GM12875 (cell line): ENCODE data around the gene MEGF6.

Experiments
- H3K4me3 ChIP-seq: one replicate; pipeline ENCODE4 v1.5.1; 2011; ENCODE audit warnings: low read depth, low read length, control low read depth
- TF ChIP-seq, protein P1 (sequence below): IDR thresholded peaks from 2 replicates; pipeline ENCODE4 v1.5.1; 2011; ENCODE audit warnings: low read depth, mild to moderate bottlenecking, control low read depth, inconsistent platforms, low read length, moderate library complexity, borderline replicate concordance; ENCODE audit not compliant: insufficient read depth

MEGF6 gene

DNA sequence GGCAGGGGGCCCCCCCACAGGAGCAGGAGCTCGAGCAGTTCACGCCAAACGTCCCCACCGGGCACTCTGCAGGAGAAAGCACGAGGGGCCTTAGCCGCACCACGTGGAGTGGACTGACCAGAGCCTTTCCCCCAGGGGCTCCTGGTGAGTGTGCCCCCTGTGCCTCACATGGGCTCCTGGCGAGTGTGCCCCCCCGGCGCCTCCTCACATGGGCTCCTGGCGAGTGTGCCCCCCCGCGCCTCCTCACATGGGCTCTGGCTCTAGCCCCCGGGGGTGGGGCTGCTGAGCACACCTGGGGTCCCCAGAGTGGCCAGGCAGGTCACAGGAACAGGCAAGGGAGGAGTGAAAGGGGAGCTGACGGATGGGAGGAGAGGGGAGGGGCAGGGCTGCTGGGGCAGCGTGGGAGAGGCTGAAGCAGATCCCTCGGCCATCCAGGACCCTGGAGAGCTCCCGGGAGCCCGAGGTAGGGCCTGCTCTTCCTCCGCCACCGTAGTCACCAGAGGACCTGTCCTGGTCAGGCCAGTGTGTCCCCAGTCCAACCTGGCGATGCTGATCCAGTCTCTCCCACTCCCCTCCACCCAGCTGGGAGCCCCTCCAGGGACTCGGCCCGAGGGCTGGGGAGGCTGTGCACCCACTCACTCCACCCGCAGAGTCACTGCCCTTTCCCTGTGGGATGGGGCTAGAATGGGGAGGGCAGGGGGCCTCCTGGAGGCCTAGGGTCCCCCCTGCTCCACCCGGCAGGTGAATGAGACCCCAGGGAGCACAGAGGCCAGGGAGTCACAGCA lies 109.3 kb downstream of the MEGF6 start:
- TF ChIP-seq, protein P1, sequence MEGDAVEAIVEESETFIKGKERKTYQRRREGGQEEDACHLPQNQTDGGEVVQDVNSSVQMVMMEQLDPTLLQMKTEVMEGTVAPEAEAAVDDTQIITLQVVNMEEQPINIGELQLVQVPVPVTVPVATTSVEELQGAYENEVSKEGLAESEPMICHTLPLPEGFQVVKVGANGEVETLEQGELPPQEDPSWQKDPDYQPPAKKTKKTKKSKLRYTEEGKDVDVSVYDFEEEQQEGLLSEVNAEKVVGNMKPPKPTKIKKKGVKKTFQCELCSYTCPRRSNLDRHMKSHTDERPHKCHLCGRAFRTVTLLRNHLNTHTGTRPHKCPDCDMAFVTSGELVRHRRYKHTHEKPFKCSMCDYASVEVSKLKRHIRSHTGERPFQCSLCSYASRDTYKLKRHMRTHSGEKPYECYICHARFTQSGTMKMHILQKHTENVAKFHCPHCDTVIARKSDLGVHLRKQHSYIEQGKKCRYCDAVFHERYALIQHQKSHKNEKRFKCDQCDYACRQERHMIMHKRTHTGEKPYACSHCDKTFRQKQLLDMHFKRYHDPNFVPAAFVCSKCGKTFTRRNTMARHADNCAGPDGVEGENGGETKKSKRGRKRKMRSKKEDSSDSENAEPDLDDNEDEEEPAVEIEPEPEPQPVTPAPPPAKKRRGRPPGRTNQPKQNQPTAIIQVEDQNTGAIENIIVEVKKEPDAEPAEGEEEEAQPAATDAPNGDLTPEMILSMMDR: no peak
- H3K4me3 ChIP-seq: no peak overlapping the region

- TF ChIP-seq, protein P1: no peak
- H3K4me3 ChIP-seq: no peak overlapping the region
These were observed 109.9 kb downstream of the MEGF6 start for GRCh38 chr1:3501437-3501836.

DNA sequence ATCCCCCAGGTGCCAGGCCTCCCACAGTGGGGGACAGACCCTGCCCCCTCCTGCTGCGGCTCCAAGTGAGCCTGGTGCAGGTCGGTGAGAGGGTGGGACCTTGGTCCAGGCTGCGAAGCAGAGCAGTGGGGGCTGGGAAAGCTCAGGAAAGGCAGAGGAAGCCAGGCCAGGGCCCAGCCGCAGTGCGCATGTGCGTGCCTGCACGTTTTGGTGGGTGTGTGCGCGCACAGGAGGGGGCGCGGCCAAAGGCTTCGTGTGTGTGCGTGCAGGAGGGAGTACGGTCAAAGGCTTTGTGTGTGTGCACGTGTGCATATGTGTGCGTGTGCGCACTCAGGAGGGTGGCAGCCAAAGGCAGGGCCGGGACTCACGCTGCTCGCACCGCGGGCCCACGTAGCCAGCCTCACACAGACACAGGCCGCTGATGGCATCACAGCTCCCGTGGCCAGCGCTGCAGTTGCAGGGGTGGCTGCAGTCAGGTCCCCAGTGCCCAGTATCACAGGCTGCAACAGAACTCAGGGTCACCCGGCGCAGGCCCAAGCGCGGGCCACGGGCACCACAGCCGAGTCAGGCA lies 111.0 kb downstream of the MEGF6 start:
- TF ChIP-seq, protein P1: no peak

DNA sequence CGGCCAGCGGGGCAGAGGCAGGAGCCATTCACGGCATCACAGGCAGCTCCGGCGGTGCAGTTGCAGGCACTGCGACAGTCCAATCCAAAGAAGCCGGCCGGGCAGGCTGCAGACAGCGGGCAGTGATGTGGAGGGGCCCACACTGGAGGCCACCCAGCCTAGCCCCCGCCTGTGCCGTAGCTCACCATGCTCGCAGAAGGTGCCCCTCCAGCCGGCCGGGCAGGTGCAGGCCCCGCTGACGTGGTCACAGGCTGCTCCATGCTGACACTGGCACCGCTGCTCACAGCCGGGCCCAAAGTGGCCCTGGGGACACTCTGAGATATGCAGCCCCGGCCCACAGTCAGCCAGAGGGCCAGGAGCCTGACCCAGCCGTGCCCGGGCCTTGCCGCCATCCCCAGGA lies 111.7 kb downstream of the MEGF6 start:
- TF ChIP-seq, protein P1: no peak
- no peak overlapping the region for H3K4me3 ChIP-seq

More for the DNA sequence above, 111.0 kb downstream of the MEGF6 start:
- H3K4me3 ChIP-seq: no peak overlapping the region

DNA sequence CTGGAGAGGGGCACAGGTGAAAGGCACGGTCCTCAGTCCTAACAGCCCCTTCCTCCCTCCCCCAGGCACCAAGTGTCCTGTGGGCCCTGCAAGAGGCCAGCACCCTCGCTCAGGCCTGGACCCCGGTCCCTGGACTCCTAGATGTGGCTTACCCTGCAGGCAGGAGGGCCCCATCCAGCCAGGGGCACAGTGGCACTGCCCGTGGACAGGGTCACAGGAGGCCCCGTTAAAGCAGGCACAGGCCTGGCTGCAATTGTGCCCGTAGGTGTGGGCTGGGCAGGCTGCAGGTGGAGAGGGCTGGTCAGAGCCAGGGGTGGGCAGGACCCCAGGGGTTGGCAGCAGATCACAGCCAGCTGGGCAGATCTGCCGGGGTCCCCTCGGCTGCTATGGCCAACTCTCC lies 112.3 kb downstream of the MEGF6 start:
- no peak overlapping the region for H3K4me3 ChIP-seq
- TF ChIP-seq, protein P1: no peak

DNA sequence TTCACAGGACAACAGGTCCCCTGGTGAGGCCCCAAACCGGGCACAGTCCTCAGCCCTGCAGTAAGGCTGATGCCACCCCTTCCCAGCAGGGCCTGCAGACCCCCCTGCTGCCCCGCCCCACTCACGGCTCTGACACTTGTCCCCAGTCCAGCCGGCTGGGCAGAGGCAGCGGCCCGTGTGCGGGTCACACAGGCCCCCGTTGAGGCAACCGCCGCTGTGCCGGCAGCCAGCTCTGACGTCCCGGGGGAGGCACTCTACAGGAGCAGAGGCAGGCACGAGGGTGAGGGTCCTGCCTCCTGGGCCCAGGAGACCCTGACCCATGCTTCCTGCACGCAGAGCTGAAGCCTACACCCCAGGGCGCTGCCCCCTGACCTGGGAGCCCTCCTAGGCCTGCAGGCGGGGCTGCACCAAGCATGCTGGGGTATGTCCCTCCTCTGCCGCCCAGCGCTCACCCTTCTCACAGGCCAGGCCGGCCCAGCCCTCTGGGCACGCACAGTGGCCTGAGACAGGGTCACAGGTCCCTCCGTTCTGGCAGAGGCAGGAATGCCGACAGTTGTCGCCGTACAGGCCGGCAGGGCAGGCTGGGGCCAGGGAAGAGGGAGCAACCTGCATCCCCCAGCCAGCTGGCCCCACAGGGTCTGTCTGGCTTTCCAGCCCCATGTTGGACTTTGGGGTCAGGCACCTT lies 112.9 kb downstream of the MEGF6 start:
- no peak overlapping the region for H3K4me3 ChIP-seq
- TF ChIP-seq, protein P1: no peak

GRCh38 chr1:3497521-3497920 lies 113.8 kb downstream of the MEGF6 start:
- TF ChIP-seq, protein P1: no peak
- no peak overlapping the region for H3K4me3 ChIP-seq
